Skeletal muscle tissue (tissue), 4 donors: ENCODE results near the gene NCAPD3. TPM values are rescaled to one million over a fixed set of nuclear protein-coding genes. Genes with fewer than 3 reads are reported as not detected.

ENCODE experiments used
- H3K27ac ChIP-seq: one replicate; pipeline ENCODE4 v1.7.0; 2013; ENCODE audit warnings: mild to moderate bottlenecking, low read depth, low read length, inconsistent platforms
- H3K27me3 ChIP-seq, 3 donors: one replicate each; pipeline ENCODE4 v1.7.0; 2013; ENCODE audit warnings: low read length in 3 of 3; ENCODE audit not compliant: control insufficient read depth in 3 of 3, insufficient read depth in 3 of 3
- H3K36me3 ChIP-seq, 3 donors: one replicate each; pipeline ENCODE4 v1.7.0; 2013; ENCODE audit warnings: low read length in 3 of 3; ENCODE audit not compliant: control insufficient read depth in 3 of 3, insufficient read depth in 3 of 3
- H3K4me1 ChIP-seq, 3 donors: one replicate each; pipeline ENCODE4 v1.7.0; 2013; ENCODE audit warnings: low read length in 3 of 3, mild to moderate bottlenecking in 3 of 3; ENCODE audit not compliant: control insufficient read depth in 3 of 3, insufficient read depth in 3 of 3
- H3K4me3 ChIP-seq, 3 donors: one replicate each; pipeline ENCODE4 v1.7.0; 2013; ENCODE audit warnings: low read length in 3 of 3
- H3K9ac ChIP-seq, 3 donors: one replicate each; pipeline ENCODE4 v1.7.0; 2013; ENCODE audit warnings: low read length in 3 of 3, mild to moderate bottlenecking in 3 of 3, moderate library complexity in 2 of 3, low read depth in 1 of 3
- H3K9me3 ChIP-seq, 3 donors: one replicate each; pipeline ENCODE4 v1.7.0; 2013; ENCODE audit warnings: low read length in 3 of 3; ENCODE audit not compliant: control insufficient read depth in 3 of 3
- total RNA-seq: library from RNA; depleted of rRNA; stranded (reverse); fragments of >200 nt; gene quantifications from one replicate; pipeline ENCODE4 v1.2.3, GENCODE V29; 2014
- donor health status: Osteomylitis.

NCAPD3 gene
- total RNA-seq, 1 donor from 2014 or later = 11.0 TPM

DNA sequence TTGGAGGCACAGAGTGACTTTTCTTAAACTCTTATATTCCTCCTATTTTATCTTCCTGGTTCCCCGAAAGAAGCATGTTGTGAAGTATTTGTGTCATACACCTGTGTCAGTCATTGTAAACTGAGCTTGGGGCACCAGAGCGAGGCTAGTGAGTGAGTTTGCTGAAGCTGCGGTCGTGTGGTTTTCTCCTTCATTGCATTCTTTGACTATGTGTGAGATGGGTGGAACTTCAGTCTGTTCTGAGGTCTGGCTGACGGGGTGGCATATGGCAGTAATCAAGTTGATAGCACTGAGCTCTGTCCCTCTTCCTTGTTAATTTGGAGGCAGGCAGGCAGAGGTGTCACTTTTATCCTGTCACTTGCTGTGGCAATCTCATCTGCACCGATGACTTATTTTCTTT is 4.9 kb upstream of the NCAPD3 start:
- H3K9ac ChIP-seq = no peak overlapping the region
- no peaks in the 10 kb centered on the region for H3K9me3 ChIP-seq
- H3K4me1 ChIP-seq = peaks cover 25 to 54% (median 25%) of the 10 kb centered on the region in 3 donors
- no peaks in the 10 kb centered on the region for H3K27me3 ChIP-seq
- no peak overlapping the region for H3K4me3 ChIP-seq
- H3K27ac ChIP-seq = no peak overlapping the region
- peaks cover 0 to 3% (median 0%) of the 10 kb centered on the region in 3 donors for H3K36me3 ChIP-seq

GRCh38 chr11:134226806-134227325 is 3.1 kb upstream of the NCAPD3 start:
- Histone ChIP-seq H3K9me3 (no peaks in the 10 kb centered on the region), H3K36me3 (peaks cover 0 to 3% (median 0%) of the 10 kb centered on the region in 3 donors), H3K9ac (peak overlapping the region in 2 of 3 donors; percentile 28 to 37), H3K27me3 (no peaks in the 10 kb centered on the region), H3K4me3 (no peak overlapping the region), H3K27ac (no peak overlapping the region), H3K4me1 (peaks cover 32 to 52% (median 33%) of the 10 kb centered on the region in 3 donors)

DNA sequence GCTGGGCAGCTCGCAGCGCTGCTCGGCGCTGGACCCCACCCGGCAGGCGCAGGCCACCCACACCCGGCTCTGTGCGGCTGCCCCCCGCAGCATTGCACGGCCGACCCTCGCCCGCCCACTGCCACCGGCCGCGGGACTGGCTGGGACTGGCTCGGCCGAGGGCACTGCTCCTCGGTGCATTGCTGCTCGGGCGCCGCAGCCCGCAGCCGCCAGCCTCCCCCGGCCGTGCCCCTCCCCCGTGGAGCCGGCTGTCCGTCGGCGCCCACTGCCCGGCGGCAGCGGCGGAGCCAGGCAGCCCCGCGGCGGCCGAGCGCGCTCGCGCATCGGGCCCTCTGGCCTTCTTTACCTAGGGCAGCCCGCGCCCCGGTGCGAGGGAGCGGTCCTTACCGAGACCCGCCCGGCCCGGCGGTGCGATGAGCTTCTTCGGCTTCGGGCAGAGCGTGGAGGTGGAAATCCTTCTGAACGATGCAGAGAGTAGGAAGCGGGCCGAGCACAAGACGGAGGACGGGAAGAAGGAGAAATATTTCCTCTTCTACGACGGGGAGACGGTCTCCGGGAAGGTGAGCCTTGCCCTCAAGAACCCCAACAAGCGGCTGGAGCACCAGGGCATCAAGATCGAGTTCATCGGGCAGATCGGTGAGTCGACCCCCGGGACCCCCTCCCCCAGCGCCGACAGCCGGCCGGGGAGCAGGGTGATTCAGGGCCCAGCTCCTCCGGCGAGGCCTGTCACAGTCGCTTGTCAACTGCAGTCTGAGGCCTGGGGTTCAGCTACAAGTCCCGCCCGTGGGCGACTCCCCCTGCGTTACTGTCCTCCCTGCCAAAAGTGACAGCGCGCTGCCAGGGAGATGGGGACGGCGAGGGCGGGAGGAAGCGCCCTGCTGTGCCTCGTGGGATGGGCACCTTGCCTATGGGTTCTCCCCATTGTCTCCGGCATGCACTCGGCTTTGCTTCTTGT is 1.2 kb upstream of the NCAPD3 start:
- peaks cover 0 to under 1% (median 0%) of the 10 kb centered on the region in 3 donors for H3K36me3 ChIP-seq
- no peaks in the 10 kb centered on the region for H3K27me3 ChIP-seq
- H3K9ac ChIP-seq = peak overlapping the region; percentile 82 to 96 (median 86)
- H3K9me3 ChIP-seq = no peaks in the 10 kb centered on the region
- peaks cover 24 to 44% (median 33%) of the 10 kb centered on the region in 3 donors for H3K4me1 ChIP-seq
- H3K4me3 ChIP-seq = peak overlapping the region; percentile 90 to 98 (median 92)
- peak overlapping the region; percentile 97 for H3K27ac ChIP-seq

- peaks cover 24 to 39% (median 28%) of the 10 kb centered on the region in 3 donors for H3K4me1 ChIP-seq
- H3K9ac ChIP-seq = peak overlapping the region; percentile 66 to 96 (median 84)
- H3K27ac ChIP-seq = no peak overlapping the region
- H3K27me3 ChIP-seq = no peaks in the 10 kb centered on the region
- peaks cover 2 to 9% (median 9%) of the 10 kb centered on the region in 3 donors for H3K36me3 ChIP-seq
- H3K9me3 ChIP-seq = no peaks in the 10 kb centered on the region
- peak overlapping the region; percentile 90 to 98 (median 98) for H3K4me3 ChIP-seq
These were observed 646 bp downstream of the NCAPD3 start for GRCh38 chr11:134223121-134223520.

GRCh38 chr11:134216816-134217215 is 7.0 kb downstream of the NCAPD3 start:
- Histone ChIP-seq H3K4me1 (no peaks in the 10 kb centered on the region), H3K36me3 (peaks cover 2 to 20% (median 20%) of the 10 kb centered on the region in 3 donors), H3K27me3 (no peaks in the 10 kb centered on the region)

GRCh38 chr11:134215836-134216235 is 7.9 kb downstream of the NCAPD3 start:
- Histone ChIP-seq H3K27ac (no peak overlapping the region), H3K36me3 (peaks cover 2 to 20% (median 20%) of the 10 kb centered on the region in 3 donors), H3K4me3 (no peak overlapping the region), H3K4me1 (no peaks in the 10 kb centered on the region), H3K9ac (no peak overlapping the region), H3K9me3 (no peaks in the 10 kb centered on the region), H3K27me3 (no peaks in the 10 kb centered on the region)

More at GRCh38 chr11:134216816-134217215, 7.0 kb downstream of the NCAPD3 start:
- Histone ChIP-seq H3K9me3 (no peaks in the 10 kb centered on the region), H3K4me3 (no peak overlapping the region), H3K9ac (no peak overlapping the region), H3K27ac (no peak overlapping the region)

DNA sequence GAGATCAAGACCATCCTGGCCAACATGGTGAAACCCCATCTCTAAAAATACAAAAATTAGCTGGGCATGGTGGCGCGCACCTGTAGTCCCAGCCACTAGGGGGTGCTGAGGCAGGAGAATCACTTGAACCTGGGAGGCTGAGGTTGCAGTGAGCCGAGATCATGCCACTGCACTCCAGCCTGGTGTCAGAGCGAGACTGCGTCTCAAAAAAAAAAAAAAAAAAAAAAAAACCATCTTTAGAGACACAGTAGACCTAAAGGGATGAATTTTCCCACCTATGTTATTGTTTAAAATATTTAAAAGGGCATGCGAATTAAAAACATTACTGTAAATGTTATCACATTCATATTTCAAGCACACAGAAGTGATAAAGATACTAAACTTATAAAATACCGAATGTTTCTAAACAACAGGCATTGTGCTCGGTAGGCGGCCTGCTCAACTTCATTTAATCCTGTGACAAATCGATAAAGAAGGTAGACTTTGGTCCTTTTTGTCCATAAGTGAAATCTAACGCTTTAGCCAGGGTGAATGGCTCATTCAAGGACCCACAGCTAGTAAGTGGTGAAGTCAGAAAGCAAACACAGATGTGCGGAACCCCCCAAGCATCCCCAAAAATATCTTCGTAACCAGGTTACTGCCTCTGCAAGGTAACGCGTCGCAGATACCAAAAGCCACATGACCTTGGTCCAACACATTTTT is 16.1 kb downstream of the NCAPD3 start:
- H3K9me3 ChIP-seq = no peaks in the 10 kb centered on the region
- H3K36me3 ChIP-seq = peaks cover 12 to 46% (median 36%) of the 10 kb centered on the region in 3 donors
- H3K27ac ChIP-seq = no peak overlapping the region
- H3K9ac ChIP-seq = no peak overlapping the region
- H3K4me1 ChIP-seq = no peaks in the 10 kb centered on the region
- no peaks in the 10 kb centered on the region for H3K27me3 ChIP-seq
- no peak overlapping the region for H3K4me3 ChIP-seq

GRCh38 chr11:134206185-134206584 is 17.6 kb downstream of the NCAPD3 start:
- Histone ChIP-seq H3K4me3 (no peak overlapping the region), H3K27me3 (no peaks in the 10 kb centered on the region), H3K27ac (no peak overlapping the region), H3K9me3 (no peaks in the 10 kb centered on the region), H3K36me3 (peaks cover 23 to 59% (median 46%) of the 10 kb centered on the region in 3 donors), H3K4me1 (no peaks in the 10 kb centered on the region), H3K9ac (no peak overlapping the region)

GRCh38 chr11:134205729-134206128 is 18.0 kb downstream of the NCAPD3 start:
- no peak overlapping the region for H3K4me3 ChIP-seq
- H3K27me3 ChIP-seq = no peaks in the 10 kb centered on the region
- no peak overlapping the region for H3K9ac ChIP-seq
- no peaks in the 10 kb centered on the region for H3K4me1 ChIP-seq
- no peak overlapping the region for H3K27ac ChIP-seq
- H3K9me3 ChIP-seq = no peaks in the 10 kb centered on the region
- peaks cover 26 to 62% (median 47%) of the 10 kb centered on the region in 3 donors for H3K36me3 ChIP-seq
